HCT116 (cell line): ENCODE data around the gene RALGPS1.

Source experiments
- EZH2 ChIP-seq: fragments of 200-600 bp; sonication (generic); IDR thresholded peaks from 2 replicates; pipeline ENCODE4 v1.6.1; 2017; ENCODE audit warnings: antibody characterized with exemption, mixed run types
- EZH2phosphoT487 ChIP-seq: fragments of 200-600 bp; IDR thresholded peaks from 2 replicates; pipeline ENCODE4 v1.6.1; 2018; ENCODE audit warnings: antibody characterized with exemption, borderline replicate concordance
- JUND ChIP-seq: IDR thresholded peaks from 2 replicates; pipeline ENCODE4 v1.6.1; 2012
- POLR2A ChIP-seq: IDR thresholded peaks from 2 replicates; pipeline ENCODE4 v1.7.0; 2011; ENCODE audit warnings: borderline replicate concordance; ENCODE audit not compliant: insufficient read depth, insufficient read length; ENCODE audit errors: extremely low read depth
- POLR2AphosphoS5 ChIP-seq: IDR thresholded peaks from 2 replicates; pipeline ENCODE4 v1.6.1; 2011; ENCODE audit warnings: mild to moderate bottlenecking, low read depth, low read length, moderate library complexity
- RAD21 ChIP-seq: IDR thresholded peaks from 2 replicates; pipeline ENCODE4 v1.6.1; 2012; ENCODE audit warnings: low read depth, mild to moderate bottlenecking
- SP1 ChIP-seq: IDR thresholded peaks from 2 replicates; pipeline ENCODE4 v1.6.1; 2012; ENCODE audit warnings: low read depth
- ZFX ChIP-seq: fragments of 450-650 bp; IDR thresholded peaks from 2 replicates; pipeline ENCODE4 v1.6.1; 2017
- ZNF274 ChIP-seq: fragments of 200-500 bp; sonication (Bioruptor generic); IDR thresholded peaks from 2 replicates; pipeline ENCODE4 v1.6.1; 2014; ENCODE audit warnings: mild to moderate bottlenecking, low read depth, low read length, inconsistent platforms
- TF ChIP-seq, protein P1 (sequence below), 3 experiments: fragments of 200-600 bp in 1 of 3; sonication (generic) in 1 of 3; IDR thresholded peaks in 2 of 3; conservative IDR thresholded peaks in 1 of 3; 2 replicates each; pipeline ENCODE4 v1.5.1; 2012 to 2017; ENCODE audit warnings: low read depth in 2 of 3, low read length in 2 of 3, antibody characterized with exemption in 1 of 3, borderline replicate concordance in 1 of 3, control low read depth in 1 of 3, mild to moderate bottlenecking in 1 of 3, mixed read lengths in 1 of 3, mixed run types in 1 of 3, moderate library complexity in 1 of 3; ENCODE audit not compliant: insufficient read depth in 1 of 3

DNA sequence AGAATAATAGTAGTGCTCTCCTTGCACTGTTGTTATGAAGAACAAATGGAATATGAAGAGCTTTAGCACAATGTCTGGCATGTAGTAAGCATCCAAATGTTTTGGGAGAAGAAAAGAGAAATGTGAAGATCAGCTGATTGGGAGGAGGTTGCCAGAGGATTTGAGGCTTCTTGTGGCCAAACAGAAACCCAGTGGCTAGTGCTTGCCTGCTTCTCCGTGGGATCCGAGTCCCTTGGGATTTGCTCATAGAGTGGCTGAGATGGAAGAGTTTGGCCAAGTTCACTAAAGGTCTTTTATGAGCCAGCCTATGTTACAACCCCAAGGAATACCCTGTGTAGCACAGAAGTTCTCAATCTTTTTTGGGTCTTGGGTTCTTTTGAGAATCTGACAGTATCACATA, 121.9 kb downstream of the RALGPS1 start:
- TF ChIP-seq EZH2phosphoT487 (no peak), SP1 (no peak), POLR2AphosphoS5 (no peak), POLR2A (no peak), ZFX (no peak), EZH2 (no peak), JUND (no peak), ZNF274 (no peak), RAD21 (no peak)
- TF ChIP-seq, protein P1, sequence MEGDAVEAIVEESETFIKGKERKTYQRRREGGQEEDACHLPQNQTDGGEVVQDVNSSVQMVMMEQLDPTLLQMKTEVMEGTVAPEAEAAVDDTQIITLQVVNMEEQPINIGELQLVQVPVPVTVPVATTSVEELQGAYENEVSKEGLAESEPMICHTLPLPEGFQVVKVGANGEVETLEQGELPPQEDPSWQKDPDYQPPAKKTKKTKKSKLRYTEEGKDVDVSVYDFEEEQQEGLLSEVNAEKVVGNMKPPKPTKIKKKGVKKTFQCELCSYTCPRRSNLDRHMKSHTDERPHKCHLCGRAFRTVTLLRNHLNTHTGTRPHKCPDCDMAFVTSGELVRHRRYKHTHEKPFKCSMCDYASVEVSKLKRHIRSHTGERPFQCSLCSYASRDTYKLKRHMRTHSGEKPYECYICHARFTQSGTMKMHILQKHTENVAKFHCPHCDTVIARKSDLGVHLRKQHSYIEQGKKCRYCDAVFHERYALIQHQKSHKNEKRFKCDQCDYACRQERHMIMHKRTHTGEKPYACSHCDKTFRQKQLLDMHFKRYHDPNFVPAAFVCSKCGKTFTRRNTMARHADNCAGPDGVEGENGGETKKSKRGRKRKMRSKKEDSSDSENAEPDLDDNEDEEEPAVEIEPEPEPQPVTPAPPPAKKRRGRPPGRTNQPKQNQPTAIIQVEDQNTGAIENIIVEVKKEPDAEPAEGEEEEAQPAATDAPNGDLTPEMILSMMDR (IDR thresholded peaks at IDR 0.05 in 2 of 3, conservative IDR thresholded peaks at IDR 0.05 in 1 of 3; ENCODE audit: borderline replicate concordance in 1 of 3, insufficient read depth in 1 of 3, low read depth in 2 of 3, low read length in 2 of 3) = no peak
